ENCODE results near the gene CADPS2.

CADPS2 gene

DNA sequence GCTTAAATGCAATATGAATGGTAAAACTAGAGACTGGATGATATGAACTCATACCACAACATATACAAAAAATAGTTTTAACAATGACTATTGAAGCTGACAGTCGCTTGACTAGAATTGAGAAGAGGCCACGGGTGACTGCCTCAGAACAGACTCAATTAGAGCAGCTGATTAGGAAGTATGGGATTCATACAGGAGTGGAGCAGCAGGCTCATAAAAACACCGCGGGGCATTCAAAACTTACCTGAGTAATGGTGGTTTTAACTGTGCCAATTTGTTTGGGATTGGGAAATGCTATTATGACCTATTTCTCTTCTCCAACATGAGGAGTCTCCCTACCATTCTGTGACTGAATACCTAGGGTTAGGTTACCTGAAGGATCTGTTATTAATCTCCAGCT is 2.1 kb downstream of the CADPS2 start:
- TF ChIP-seq, protein P1, sequence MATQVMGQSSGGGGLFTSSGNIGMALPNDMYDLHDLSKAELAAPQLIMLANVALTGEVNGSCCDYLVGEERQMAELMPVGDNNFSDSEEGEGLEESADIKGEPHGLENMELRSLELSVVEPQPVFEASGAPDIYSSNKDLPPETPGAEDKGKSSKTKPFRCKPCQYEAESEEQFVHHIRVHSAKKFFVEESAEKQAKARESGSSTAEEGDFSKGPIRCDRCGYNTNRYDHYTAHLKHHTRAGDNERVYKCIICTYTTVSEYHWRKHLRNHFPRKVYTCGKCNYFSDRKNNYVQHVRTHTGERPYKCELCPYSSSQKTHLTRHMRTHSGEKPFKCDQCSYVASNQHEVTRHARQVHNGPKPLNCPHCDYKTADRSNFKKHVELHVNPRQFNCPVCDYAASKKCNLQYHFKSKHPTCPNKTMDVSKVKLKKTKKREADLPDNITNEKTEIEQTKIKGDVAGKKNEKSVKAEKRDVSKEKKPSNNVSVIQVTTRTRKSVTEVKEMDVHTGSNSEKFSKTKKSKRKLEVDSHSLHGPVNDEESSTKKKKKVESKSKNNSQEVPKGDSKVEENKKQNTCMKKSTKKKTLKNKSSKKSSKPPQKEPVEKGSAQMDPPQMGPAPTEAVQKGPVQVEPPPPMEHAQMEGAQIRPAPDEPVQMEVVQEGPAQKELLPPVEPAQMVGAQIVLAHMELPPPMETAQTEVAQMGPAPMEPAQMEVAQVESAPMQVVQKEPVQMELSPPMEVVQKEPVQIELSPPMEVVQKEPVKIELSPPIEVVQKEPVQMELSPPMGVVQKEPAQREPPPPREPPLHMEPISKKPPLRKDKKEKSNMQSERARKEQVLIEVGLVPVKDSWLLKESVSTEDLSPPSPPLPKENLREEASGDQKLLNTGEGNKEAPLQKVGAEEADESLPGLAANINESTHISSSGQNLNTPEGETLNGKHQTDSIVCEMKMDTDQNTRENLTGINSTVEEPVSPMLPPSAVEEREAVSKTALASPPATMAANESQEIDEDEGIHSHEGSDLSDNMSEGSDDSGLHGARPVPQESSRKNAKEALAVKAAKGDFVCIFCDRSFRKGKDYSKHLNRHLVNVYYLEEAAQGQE (IDR thresholded peaks at IDR 0.05; ENCODE audit: insufficient read depth in 1 of 2, low read depth in 2 of 2, low read length in 2 of 2): no peak
- TF ChIP-seq POLR2AphosphoS5 (IDR thresholded peaks at IDR 0.05; ENCODE audit: low read depth, low read length) (no peak), TAF1 (IDR thresholded peaks at IDR 0.05; ENCODE audit: borderline replicate concordance, insufficient read depth, low read length) (no peak), SIN3A (IDR thresholded peaks at IDR 0.05; ENCODE audit: borderline replicate concordance, insufficient read depth, low read length) (no peak), FOXP2 (optimal IDR thresholded peaks at IDR 0.05; ENCODE audit: borderline replicate concordance, extremely low read depth, extremely low read length, insufficient read depth) (no peak)

- TF ChIP-seq SIN3A (IDR thresholded peaks at IDR 0.05; ENCODE audit: borderline replicate concordance, insufficient read depth, low read length) (no peak), POLR2AphosphoS5 (IDR thresholded peaks at IDR 0.05; ENCODE audit: low read depth, low read length) (no peak), FOXP2 (optimal IDR thresholded peaks at IDR 0.05; ENCODE audit: borderline replicate concordance, extremely low read depth, extremely low read length, insufficient read depth) (no peak), TAF1 (IDR thresholded peaks at IDR 0.05; ENCODE audit: borderline replicate concordance, insufficient read depth, low read length) (no peak)
- TF ChIP-seq, protein P1 (IDR thresholded peaks at IDR 0.05; ENCODE audit: insufficient read depth in 1 of 2, low read depth in 2 of 2, low read length in 2 of 2): no peak
Observed at GRCh38 chr7:122883049-122883680, 3.1 kb downstream of the CADPS2 start.

DNA sequence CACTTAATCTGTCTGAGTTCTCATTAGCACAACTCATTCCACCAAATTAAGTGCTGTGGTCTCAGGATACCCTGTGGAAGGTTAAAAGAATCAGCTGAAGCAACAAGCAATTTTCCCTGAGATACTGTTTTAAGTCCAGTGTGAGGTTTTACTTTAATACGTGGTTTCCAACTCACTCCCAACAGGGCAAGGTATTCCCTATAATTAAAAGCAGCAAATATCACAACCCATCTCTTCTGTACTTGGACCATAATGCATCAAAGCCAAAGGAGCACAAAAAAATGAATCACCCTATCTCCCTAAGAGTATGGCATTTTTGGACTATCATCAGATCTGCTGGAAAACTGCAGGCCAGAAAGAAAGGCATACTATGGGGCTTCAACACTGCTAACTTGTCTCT is 4.9 kb downstream of the CADPS2 start:
- TF ChIP-seq, protein P1 (IDR thresholded peaks at IDR 0.05; ENCODE audit: insufficient read depth in 1 of 2, low read depth in 2 of 2, low read length in 2 of 2): no peak

DNA sequence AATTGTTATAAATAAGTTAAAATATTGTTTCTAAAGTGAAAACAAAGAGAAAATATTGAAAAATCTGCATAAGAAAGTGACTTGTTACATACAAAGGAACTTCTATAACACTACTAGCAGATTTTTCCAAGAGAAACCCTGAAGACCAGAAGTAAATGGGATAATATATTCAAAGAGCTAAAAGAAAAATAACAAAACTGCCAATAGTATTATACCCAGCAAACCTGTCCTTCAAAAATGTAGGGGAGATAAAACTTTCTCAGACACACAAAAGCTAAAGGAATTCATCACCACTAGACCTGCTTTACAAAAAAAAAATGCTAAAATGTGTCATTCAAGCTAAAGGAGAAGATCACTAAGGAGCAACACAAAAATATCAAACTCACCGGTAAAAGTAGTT is 17.0 kb downstream of the CADPS2 start:
- TF ChIP-seq TAF1 (IDR thresholded peaks at IDR 0.05; ENCODE audit: borderline replicate concordance, insufficient read depth, low read length) (no peak), SIN3A (IDR thresholded peaks at IDR 0.05; ENCODE audit: borderline replicate concordance, insufficient read depth, low read length) (no peak), FOXP2 (optimal IDR thresholded peaks at IDR 0.05; ENCODE audit: borderline replicate concordance, extremely low read depth, extremely low read length, insufficient read depth) (no peak)

DNA sequence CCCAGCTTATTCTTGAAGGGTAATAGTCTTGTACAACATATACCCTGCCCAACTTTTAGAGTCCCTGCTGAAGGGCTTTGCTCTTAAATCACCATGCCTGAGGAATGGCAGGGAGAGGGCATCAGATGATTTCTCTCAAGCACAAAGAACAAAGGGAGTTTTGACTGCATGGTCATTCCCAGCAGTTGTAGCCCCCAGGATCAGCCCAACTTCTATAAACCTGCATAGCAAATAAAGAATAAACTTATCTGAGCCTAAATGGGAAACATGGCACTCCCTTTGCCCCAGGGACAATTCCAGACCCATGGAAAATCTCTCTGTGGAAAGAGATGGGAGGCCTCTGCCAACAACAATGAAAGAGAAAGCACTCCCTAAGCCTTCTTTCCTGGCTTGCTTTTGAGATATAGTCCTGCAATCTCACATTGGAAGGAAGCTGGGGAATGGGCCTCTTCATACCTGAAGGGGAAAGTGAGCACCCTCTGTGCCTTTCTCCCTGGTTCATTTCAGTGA is 18.7 kb downstream of the CADPS2 start:
- TF ChIP-seq SIN3A (IDR thresholded peaks at IDR 0.05; ENCODE audit: borderline replicate concordance, insufficient read depth, low read length) (no peak), POLR2AphosphoS5 (IDR thresholded peaks at IDR 0.05; ENCODE audit: low read depth, low read length) (no peak), TAF1 (IDR thresholded peaks at IDR 0.05; ENCODE audit: borderline replicate concordance, insufficient read depth, low read length) (no peak), FOXP2 (optimal IDR thresholded peaks at IDR 0.05; ENCODE audit: borderline replicate concordance, extremely low read depth, extremely low read length, insufficient read depth) (no peak)
- TF ChIP-seq, protein P1 (IDR thresholded peaks at IDR 0.05; ENCODE audit: insufficient read depth in 1 of 2, low read depth in 2 of 2, low read length in 2 of 2): no peak

Measured in PFSK-1 (cell line).